Hindlimb muscle (tissue), 1 donor: Measurements from ENCODE around the gene APCS. TPM values are rescaled to one million over a fixed set of nuclear protein-coding genes. Genes with fewer than 3 reads are reported as not detected.

Experiments used
- polyA plus RNA-seq: library from polyadenylated mRNA; unstranded; fragments of 120-200 nt; gene quantifications from one replicate; pipeline ENCODE4 v1.2.1, GENCODE V29; 2013; ENCODE audit not compliant: insufficient read length

Gene APCS
- polyA plus RNA-seq, 1 donor, result not detected

Other genes with a start within 250 kb of the APCS start
- not detected for gene OR10J4, start 155.6 kb upstream of the APCS start, polyA plus RNA-seq
- not detected for gene OR10J1, start 148.1 kb upstream of the APCS start, polyA plus RNA-seq
- not detected for gene OR10J5, start 51.8 kb upstream of the APCS start, polyA plus RNA-seq
- not detected for gene CRP, start 126.8 kb downstream of the APCS start, polyA plus RNA-seq
- 10.2 TPM for gene DUSP23, start 193.1 kb downstream of the APCS start, polyA plus RNA-seq
- gene FCRL6, start 214.5 kb downstream of the APCS start, polyA plus RNA-seq, result not detected
- 0.45 TPM for gene SLAMF8, start 239.0 kb downstream of the APCS start, polyA plus RNA-seq